Small intestine (tissue), 4 donors: Measurements from ENCODE around the gene MAN1B1. TPM values are rescaled to one million over a fixed set of nuclear protein-coding genes. Genes with fewer than 3 reads are reported as not detected.

Experiments
- polyA plus RNA-seq, 4 donors: library from polyadenylated mRNA; stranded (reverse) in 3 of 4; unstranded in 1 of 4; fragments of 200-250 nt in 3 of 4; fragments of 120-200 nt in 1 of 4; gene quantifications; one replicate each; pipeline versions ENCODE4 v1.2.1 to v1.2.3, GENCODE V29; 2013
- donor health status: healthy with polysubstance abuse.
- donor health status: Bipolar disorder and iron deficiency.
- donor health status: healthy.

The MAN1B1 gene
- polyA plus RNA-seq, 4 donors = 40.3 to 69.4 (median 42.5) TPM

Other genes with a start within 250 kb of the MAN1B1 start
- 10 to 100 TPM in 1 of 4 donors, 1 to 10 TPM in 3; 1.1 to 11.6 (median 2.6) TPM for gene AJM1, start 244.5 kb upstream of the MAN1B1 start, polyA plus RNA-seq
- gene PHPT1, start 237.6 kb upstream of the MAN1B1 start, polyA plus RNA-seq = 100 to 1,000 TPM; 111 to 337 (median 169) TPM
- gene MAMDC4, start 234.6 kb upstream of the MAN1B1 start, polyA plus RNA-seq = 1,000 to 10,000 TPM in 1 of 4 donors, 1 to 10 TPM in 3; 4.6 to 1,156 (median 8.9) TPM
- gene EDF1, start 220.7 kb upstream of the MAN1B1 start, polyA plus RNA-seq = 1,000 to 10,000 TPM in 2 of 4 donors, 100 to 1,000 TPM in 2; 556 to 1,582 (median 1,008) TPM
- 10 to 100 TPM; 11.2 to 20.9 (median 13.8) TPM for gene TRAF2, start 200.5 kb upstream of the MAN1B1 start, polyA plus RNA-seq
- 100 to 1,000 TPM in 3 of 4 donors, 10 to 100 TPM in 1; 96.1 to 262 (median 181) TPM for gene FBXW5, start 142.2 kb upstream of the MAN1B1 start, polyA plus RNA-seq
- 100 to 1,000 TPM in 1 of 4 donors, 10 to 100 TPM in 3; 13.6 to 106 (median 61.3) TPM for gene C8G, start 141.7 kb upstream of the MAN1B1 start, polyA plus RNA-seq
- gene LCN12, start 134.7 kb upstream of the MAN1B1 start, polyA plus RNA-seq = 10 to 100 TPM in 1 of 4 donors, 1 to 10 TPM in 2, not detected in 1; 2.2 to 88.7 (median 3.4) TPM
- 10 to 100 TPM in 2 of 4 donors, 1 to 10 TPM in 1, under 1 TPM in 1; 0.86 to 38.0 (median 19.4) TPM for gene PTGDS, start 109.5 kb upstream of the MAN1B1 start, polyA plus RNA-seq
- gene LCNL1, start 104.0 kb upstream of the MAN1B1 start, polyA plus RNA-seq = under 1 TPM in 2 of 4 donors, not detected in 2; 0.07 to 0.16 TPM
- 10 to 100 TPM; 33.7 to 85.9 (median 75.5) TPM for gene PAXX, start 94.6 kb upstream of the MAN1B1 start, polyA plus RNA-seq
- gene CLIC3, start 90.4 kb upstream of the MAN1B1 start, polyA plus RNA-seq = 1 to 10 TPM in 2 of 4 donors, under 1 TPM in 1, not detected in 1; 0.81 to 6.2 (median 1.4) TPM
- gene ABCA2, start 58.7 kb upstream of the MAN1B1 start, polyA plus RNA-seq = 10 to 100 TPM in 2 of 4 donors, 1 to 10 TPM in 2; 3.4 to 29.0 (median 8.8) TPM
- gene FUT7, start 54.9 kb upstream of the MAN1B1 start, polyA plus RNA-seq = under 1 TPM in 2 of 4 donors, not detected in 2; 0.09 to 0.90 TPM
- gene NPDC1, start 40.8 kb upstream of the MAN1B1 start, polyA plus RNA-seq = 10 to 100 TPM; 18.3 to 84.6 (median 33.7) TPM
- gene ENTPD2, start 32.9 kb upstream of the MAN1B1 start, polyA plus RNA-seq = 10 to 100 TPM in 2 of 4 donors, 1 to 10 TPM in 2; 5.5 to 16.5 (median 8.3) TPM
- gene SAPCD2, start 16.4 kb upstream of the MAN1B1 start, polyA plus RNA-seq = 10 to 100 TPM in 2 of 4 donors, 1 to 10 TPM in 1, under 1 TPM in 1; 0.81 to 22.2 (median 7.0) TPM
- 10 to 100 TPM in 1 of 4 donors, 1 to 10 TPM in 2, under 1 TPM in 1; 0.89 to 25.8 (median 5.3) TPM for gene UAP1L1, start 9.5 kb upstream of the MAN1B1 start, polyA plus RNA-seq
- 100 to 1,000 TPM in 3 of 4 donors, 10 to 100 TPM in 1; 66.2 to 179 (median 121) TPM for gene DPP7, start 27.7 kb downstream of the MAN1B1 start, polyA plus RNA-seq
- under 1 TPM in 2 of 4 donors, not detected in 2; 0.79 to 0.92 TPM for gene GRIN1, start 52.2 kb downstream of the MAN1B1 start, polyA plus RNA-seq
- gene LRRC26, start 83.1 kb downstream of the MAN1B1 start, polyA plus RNA-seq = 10 to 100 TPM in 1 of 4 donors, 1 to 10 TPM in 2, under 1 TPM in 1; 0.67 to 13.0 (median 1.4) TPM
- not detected for gene TMEM210, start 85.1 kb downstream of the MAN1B1 start, polyA plus RNA-seq
- 10 to 100 TPM; 20.0 to 44.2 (median 37.0) TPM for gene ANAPC2, start 101.6 kb downstream of the MAN1B1 start, polyA plus RNA-seq
- gene SSNA1, start 101.7 kb downstream of the MAN1B1 start, polyA plus RNA-seq = 100 to 1,000 TPM in 2 of 4 donors, 10 to 100 TPM in 2; 68.9 to 146 (median 103) TPM
- gene TPRN, start 113.8 kb downstream of the MAN1B1 start, polyA plus RNA-seq = 10 to 100 TPM; 34.1 to 98.4 (median 65.9) TPM
- 10 to 100 TPM; 33.0 to 38.2 (median 35.0) TPM for gene TMEM203, start 118.7 kb downstream of the MAN1B1 start, polyA plus RNA-seq
- gene NDOR1, start 118.7 kb downstream of the MAN1B1 start, polyA plus RNA-seq = 10 to 100 TPM in 2 of 4 donors, 1 to 10 TPM in 2; 9.2 to 15.3 (median 12.1) TPM
- 10 to 100 TPM in 1 of 4 donors, 1 to 10 TPM in 3; 2.7 to 10.8 (median 8.3) TPM for gene RNF208, start 135.3 kb downstream of the MAN1B1 start, polyA plus RNA-seq
- gene CYSRT1, start 138.2 kb downstream of the MAN1B1 start, polyA plus RNA-seq = 10 to 100 TPM in 1 of 4 donors, 1 to 10 TPM in 1, under 1 TPM in 2; 0.57 to 70.0 (median 1.5) TPM
- 10 to 100 TPM in 1 of 4 donors, under 1 TPM in 1, not detected in 2; 0.03 to 83.7 TPM for gene RNF224, start 140.5 kb downstream of the MAN1B1 start, polyA plus RNA-seq
- gene SLC34A3, start 143.9 kb downstream of the MAN1B1 start, polyA plus RNA-seq = 10 to 100 TPM in 1 of 4 donors, under 1 TPM in 3; 0.21 to 30.3 (median 0.85) TPM
- 100 to 1,000 TPM; 365 to 445 (median 372) TPM for gene TUBB4B, start 154.3 kb downstream of the MAN1B1 start, polyA plus RNA-seq
- gene STPG3, start 164.3 kb downstream of the MAN1B1 start, polyA plus RNA-seq = 1 to 10 TPM in 1 of 4 donors, not detected in 3; 3.9 TPM
- 10 to 100 TPM; 34.7 to 62.5 (median 40.1) TPM for gene NELFB, start 168.3 kb downstream of the MAN1B1 start, polyA plus RNA-seq
- gene TOR4A, start 190.7 kb downstream of the MAN1B1 start, polyA plus RNA-seq = 10 to 100 TPM in 2 of 4 donors, 1 to 10 TPM in 2; 3.4 to 21.5 (median 15.4) TPM
- gene NRARP, start 215.3 kb downstream of the MAN1B1 start, polyA plus RNA-seq = 10 to 100 TPM in 2 of 4 donors, 1 to 10 TPM in 2; 3.2 to 39.9 (median 8.9) TPM